K562 (cell line): ENCODE results near the gene IFITM2. TPM values are rescaled to one million over a fixed set of nuclear protein-coding genes. Genes with fewer than 3 reads are reported as not detected.

Experiments
- ARNT ChIP-seq, 2 experiments: fragments of 450-650 bp; IDR thresholded peaks; 2 replicates each; pipeline ENCODE4 v1.6.1; 2016; ENCODE audit warnings: mild to moderate bottlenecking in 1 of 2
- CBFB ChIP-seq: sonication (generic); formaldehyde crosslinking; IDR thresholded peaks from 2 replicates; pipeline ENCODE4 v1.4.0; 2020; ENCODE audit warnings: mild to moderate bottlenecking, missing genetic modification reagents
- CBX5 ChIP-seq: IDR thresholded peaks from 2 replicates; pipeline ENCODE4 v1.6.1; 2014; ENCODE audit warnings: low read depth, borderline replicate concordance
- EP400 ChIP-seq: fragments of 450-650 bp; IDR thresholded peaks from 2 replicates; pipeline ENCODE4 v1.6.1; 2017; ENCODE audit warnings: antibody characterized with exemption, mild to moderate bottlenecking, moderate library complexity
- KAT2B ChIP-seq: IDR thresholded peaks from one replicate; pipeline ENCODE4 v1.6.1; 2012; ENCODE audit warnings: low read depth, mild to moderate bottlenecking, control low read depth, inconsistent platforms, low read length, moderate library complexity
- KDM1A ChIP-seq, 2 experiments: fragments of 450-650 bp; IDR thresholded peaks; 2 replicates each; pipeline ENCODE4 v1.6.1; 2016; ENCODE audit warnings: mild to moderate bottlenecking in 2 of 2
- LEF1 ChIP-seq: fragments of 450-650 bp; IDR thresholded peaks from 2 replicates; pipeline ENCODE4 v1.6.1; 2016; ENCODE audit warnings: mild to moderate bottlenecking
- MEIS2 ChIP-seq: fragments of 450-650 bp; IDR thresholded peaks from 2 replicates; pipeline ENCODE4 v1.6.1; 2014; ENCODE audit warnings: mild to moderate bottlenecking; ENCODE audit not compliant: partially characterized antibody
- NCOA1 ChIP-seq: fragments of 450-650 bp; IDR thresholded peaks from 2 replicates; pipeline ENCODE4 v1.6.1; 2016; ENCODE audit warnings: low read depth
- OTX1 ChIP-seq: fragments of 450-650 bp; formaldehyde crosslinking; IDR thresholded peaks from 2 replicates; pipeline ENCODE4 v1.4.0; 2022; ENCODE audit warnings: mild to moderate bottlenecking
- POLR2A ChIP-seq: fragments of 450-650 bp; conservative IDR thresholded peaks from 2 replicates; pipeline ENCODE4 v1.6.1; 2016
- PREB ChIP-seq: sonication (generic); formaldehyde crosslinking; IDR thresholded peaks from 2 replicates; pipeline ENCODE4 v1.8.1; 2023; ENCODE audit warnings: mild to moderate bottlenecking, missing genetic modification reagents
- RBM25 ChIP-seq: fragments of 200-400 bp; formaldehyde crosslinking; IDR thresholded peaks from 2 replicates; pipeline ENCODE4 v1.6.1; 2018; ENCODE audit warnings: low read length, low read depth, moderate library complexity; ENCODE audit not compliant: severe bottlenecking
- RCOR1 ChIP-seq, 2 experiments: IDR thresholded peaks; 2 replicates each; pipeline ENCODE4 v1.6.1; 2012; ENCODE audit warnings: low read depth in 2 of 2, low read length in 2 of 2, borderline replicate concordance in 1 of 2, improper control_type of control experiment in 1 of 2
- SMAD1 ChIP-seq: fragments of 150-350 bp; IDR thresholded peaks from 2 replicates; pipeline ENCODE4 v1.6.1; 2014; ENCODE audit warnings: low read length, low read depth; ENCODE audit not compliant: partially characterized antibody
- SMAD4 ChIP-seq: fragments of 250-450 bp; sonication (Bioruptor Pico); conservative IDR thresholded peaks from 2 replicates; pipeline ENCODE4 v1.8.0; 2021; ENCODE audit warnings: inconsistent platforms, mild to moderate bottlenecking, moderate library complexity
- SMARCC2 ChIP-seq: fragments of 450-650 bp; IDR thresholded peaks from 2 replicates; pipeline ENCODE4 v1.6.1; 2017; ENCODE audit warnings: antibody characterized with exemption, moderate library complexity, mild to moderate bottlenecking, low read depth
- SNIP1 ChIP-seq: fragments of 450-650 bp; IDR thresholded peaks from 2 replicates; pipeline ENCODE4 v1.7.1; 2017; ENCODE audit warnings: low read depth, mild to moderate bottlenecking
- STAT5A ChIP-seq: IDR thresholded peaks from 2 replicates; pipeline ENCODE4 v1.6.1; 2012; ENCODE audit warnings: low read length, inconsistent platforms, borderline replicate concordance
- TCF7 ChIP-seq: sonication (generic); IDR thresholded peaks from 2 replicates; pipeline ENCODE4 v1.6.1; 2016; ENCODE audit warnings: antibody characterized with exemption, borderline replicate concordance
- TEAD1 ChIP-seq, 2 experiments: fragments of 450-650 bp in 1 of 2; sonication (generic) in 1 of 2; formaldehyde crosslinking; IDR thresholded peaks; 2 replicates each; pipeline versions ENCODE4 v1.4.0 to v1.8.0; 2020 to 2022; ENCODE audit warnings: mild to moderate bottlenecking in 2 of 2, missing genetic modification reagents in 1 of 2
- ZMIZ1 ChIP-seq, 2 experiments: fragments of 150-350 bp in 1 of 2; IDR thresholded peaks; 2 replicates each; pipeline ENCODE4 v1.6.1; 2012 to 2016; ENCODE audit warnings: low read depth in 2 of 2, low read length in 2 of 2, mild to moderate bottlenecking in 1 of 2, moderate library complexity in 1 of 2
- polyA plus RNA-seq, 8 experiments: library from polyadenylated mRNA; depleted of rRNA in 4 of 8; stranded (reverse) in 5 of 8; unstranded in 3 of 8; fragments of >200 nt; fragmentation: Nextera tagmentation in 2 of 8; fragmentation: Illumina TruSeq in 1 of 8; extraction: Ambion mirVana in 2 of 8; extraction: Trizol in 1 of 8; gene quantifications; 2 replicates each; pipeline versions ENCODE4 v1.2.1 to v1.2.3, GENCODE V29; 2011 to 2014; ENCODE audit warnings: inconsistent platforms in 1 of 8, missing spikeins in 1 of 8
- total RNA-seq, 7 experiments: library from RNA; depleted of rRNA in 6 of 7; stranded (reverse); fragments of >200 nt in 6 of 7; fragmentation: Illumina TruSeq in 2 of 7; extraction: Trizol in 2 of 7; gene quantifications; 2 replicates each; pipeline versions ENCODE4 v1.2.1 to v1.2.3, GENCODE V29; 2011 to 2021; ENCODE audit warnings: low replicate concordance in 1 of 7
- TF ChIP-seq, protein P1 (sequence below): fragments of 250-450 bp; sonication (Bioruptor Pico); IDR thresholded peaks from 2 replicates; pipeline ENCODE4 v1.5.0; 2021

The IFITM2 gene
- total and polyA plus RNA-seq, 9 of the 15 experiments (the other 6 are each of a cell fraction or from before 2014, with no cell fraction given), result 52.8 to 4,872 (median 356) TPM

- no peak for TF ChIP-seq ZMIZ1 (IDR thresholded peaks at IDR 0.05; ENCODE audit: low read depth in 2 of 2, low read length in 2 of 2)
- peak; percentile 34; the same call in 1 of the 2 replicates for TF ChIP-seq STAT5A
- TF ChIP-seq TEAD1 (CRISPR knock-in tag; IDR thresholded peaks at IDR 0.05), result 0 out of 4 replicates have a peak, but pooled peaks of 1 of the 2 experiments have one; percentile 12
- no peak for TF ChIP-seq SNIP1
- no peak for TF ChIP-seq KAT2B
- TF ChIP-seq ARNT (IDR thresholded peaks at IDR 0.05), result no peak
- no peak for TF ChIP-seq RCOR1 (IDR thresholded peaks at IDR 0.05; ENCODE audit: borderline replicate concordance in 1 of 2, low read depth in 2 of 2, low read length in 2 of 2)
- TF ChIP-seq TCF7, result peak; percentile 95; the same call in 1 of the 2 replicates
- no peak for TF ChIP-seq RBM25
- no peak for TF ChIP-seq SMARCC2
- peak; percentile 98 for TF ChIP-seq LEF1
- TF ChIP-seq NCOA1, result no peak
- no peak for TF ChIP-seq MEIS2
- TF ChIP-seq CBFB (CRISPR knock-in tag), result peak; percentile 53; the same call in 1 of the 2 replicates
- peak; percentile 63 for TF ChIP-seq SMAD4
- TF ChIP-seq CBX5, result no peak
- peak in 1 of 2 experiments; percentile 43; a peak in 1 of 4 replicates for TF ChIP-seq KDM1A (IDR thresholded peaks at IDR 0.05)
- no peak for TF ChIP-seq OTX1 (CRISPR knock-in tag)
- TF ChIP-seq POLR2A, result peak; percentile 51; the same call in 1 of the 2 replicates
- TF ChIP-seq SMAD1, result no peak
- no peak for TF ChIP-seq PREB
- TF ChIP-seq EP400, result peak; percentile 68
- TF ChIP-seq, protein P1, sequence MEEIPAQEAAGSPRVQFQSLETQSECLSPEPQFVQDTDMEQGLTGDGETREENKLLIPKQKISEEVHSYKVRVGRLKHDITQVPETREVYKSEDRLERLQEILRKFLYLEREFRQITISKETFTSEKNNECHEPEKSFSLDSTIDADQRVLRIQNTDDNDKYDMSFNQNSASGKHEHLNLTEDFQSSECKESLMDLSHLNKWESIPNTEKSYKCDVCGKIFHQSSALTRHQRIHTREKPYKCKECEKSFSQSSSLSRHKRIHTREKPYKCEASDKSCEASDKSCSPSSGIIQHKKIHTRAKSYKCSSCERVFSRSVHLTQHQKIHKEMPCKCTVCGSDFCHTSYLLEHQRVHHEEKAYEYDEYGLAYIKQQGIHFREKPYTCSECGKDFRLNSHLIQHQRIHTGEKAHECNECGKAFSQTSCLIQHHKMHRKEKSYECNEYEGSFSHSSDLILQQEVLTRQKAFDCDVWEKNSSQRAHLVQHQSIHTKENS (CRISPR knock-in tag), result 0 out of 2 replicates have a peak, but pooled peaks have one; percentile 25
These were observed 9.8 kb upstream of the IFITM2 start (continued) for GRCh38 chr11:297586-298405.
